ENCODE data around the gene ZNF362.
"Not testable (repeated sequence)": the region's sequence is repeated elsewhere in the genome, so short reads cannot be mapped to it uniquely, and the experiment has no call there.

ZNF362 gene

DNA sequence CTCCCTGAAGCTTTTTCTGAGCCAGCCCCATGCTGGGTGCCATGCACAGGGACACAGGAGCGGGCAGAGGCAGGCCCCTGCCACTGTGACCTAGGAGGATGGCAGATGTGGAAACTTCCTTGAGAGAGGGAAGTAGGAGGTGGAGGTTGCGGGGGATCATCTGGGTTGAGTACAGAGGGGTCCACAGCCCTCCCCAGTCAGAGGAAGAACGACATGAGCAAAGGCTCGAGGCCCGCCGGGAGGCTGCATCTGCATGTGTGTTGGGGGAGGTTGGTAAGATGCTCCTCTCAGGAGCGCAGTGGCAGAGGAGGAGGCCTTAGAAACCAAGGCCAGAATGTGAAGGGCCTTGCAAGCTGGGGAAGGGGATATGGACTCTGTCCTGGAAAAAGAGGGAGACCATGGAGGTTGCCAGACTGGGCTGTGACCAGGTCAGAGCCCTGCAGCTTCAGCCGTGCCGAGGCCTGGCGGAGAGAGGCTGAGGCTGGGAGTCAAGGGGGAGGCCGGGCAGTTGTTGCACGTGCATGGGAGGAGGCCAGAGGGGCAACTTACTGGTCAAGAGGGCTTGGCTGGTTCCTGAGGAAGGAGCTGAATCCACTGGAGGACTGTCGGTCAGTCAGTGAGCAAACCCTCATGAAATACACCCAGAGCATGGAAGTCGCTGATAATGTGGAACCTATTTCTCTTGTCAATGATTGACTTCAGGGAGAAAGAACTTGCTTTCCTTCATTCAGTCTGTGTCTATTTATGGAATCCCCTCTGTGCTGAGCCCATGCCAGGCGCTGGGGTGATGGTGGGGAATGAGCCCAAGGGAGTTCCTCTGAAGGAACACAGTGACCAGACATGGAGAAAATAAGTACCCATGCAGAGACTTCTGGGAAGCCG lies 32.9 kb downstream of the ZNF362 start:
- DNase-seq: no peak

- no peak for DNase-seq
Observed at GRCh38 chr1:33289858-33290154, 33.5 kb downstream of the ZNF362 start.

- not testable (repeated sequence) for DNase-seq
Observed at GRCh38 chr1:33290615-33291014, 34.3 kb downstream of the ZNF362 start.

DNA sequence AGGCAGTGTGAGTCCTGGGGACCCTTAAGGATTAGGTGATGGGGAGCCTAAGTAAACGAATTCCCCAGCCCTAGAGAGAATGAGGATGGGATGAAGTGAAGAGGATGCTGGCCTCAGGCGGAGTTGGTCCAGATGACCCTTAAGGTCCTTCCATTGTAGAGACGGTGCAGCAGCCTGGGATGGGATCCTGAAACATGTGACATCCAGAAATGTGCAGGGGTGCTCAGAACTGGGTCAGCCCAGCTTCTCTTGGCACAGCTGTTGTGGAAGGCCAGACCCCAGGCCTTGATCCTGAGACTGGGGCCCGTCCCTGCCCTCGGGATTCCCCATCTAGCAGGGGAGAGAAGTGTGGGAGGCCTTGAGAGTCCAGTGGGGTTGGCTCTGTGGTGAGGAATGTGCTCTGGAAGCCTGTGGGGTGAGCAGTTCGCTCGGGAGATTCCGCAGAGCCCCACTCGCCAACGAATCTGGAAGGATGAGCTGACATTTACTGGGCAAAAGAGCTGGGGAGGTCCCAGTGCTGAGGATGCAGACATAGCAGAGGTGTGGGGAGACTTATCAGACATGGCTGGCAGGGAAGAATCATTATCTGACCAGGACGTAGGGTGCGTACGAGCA lies 36.5 kb downstream of the ZNF362 start:
- DNase-seq: no peak

DNA sequence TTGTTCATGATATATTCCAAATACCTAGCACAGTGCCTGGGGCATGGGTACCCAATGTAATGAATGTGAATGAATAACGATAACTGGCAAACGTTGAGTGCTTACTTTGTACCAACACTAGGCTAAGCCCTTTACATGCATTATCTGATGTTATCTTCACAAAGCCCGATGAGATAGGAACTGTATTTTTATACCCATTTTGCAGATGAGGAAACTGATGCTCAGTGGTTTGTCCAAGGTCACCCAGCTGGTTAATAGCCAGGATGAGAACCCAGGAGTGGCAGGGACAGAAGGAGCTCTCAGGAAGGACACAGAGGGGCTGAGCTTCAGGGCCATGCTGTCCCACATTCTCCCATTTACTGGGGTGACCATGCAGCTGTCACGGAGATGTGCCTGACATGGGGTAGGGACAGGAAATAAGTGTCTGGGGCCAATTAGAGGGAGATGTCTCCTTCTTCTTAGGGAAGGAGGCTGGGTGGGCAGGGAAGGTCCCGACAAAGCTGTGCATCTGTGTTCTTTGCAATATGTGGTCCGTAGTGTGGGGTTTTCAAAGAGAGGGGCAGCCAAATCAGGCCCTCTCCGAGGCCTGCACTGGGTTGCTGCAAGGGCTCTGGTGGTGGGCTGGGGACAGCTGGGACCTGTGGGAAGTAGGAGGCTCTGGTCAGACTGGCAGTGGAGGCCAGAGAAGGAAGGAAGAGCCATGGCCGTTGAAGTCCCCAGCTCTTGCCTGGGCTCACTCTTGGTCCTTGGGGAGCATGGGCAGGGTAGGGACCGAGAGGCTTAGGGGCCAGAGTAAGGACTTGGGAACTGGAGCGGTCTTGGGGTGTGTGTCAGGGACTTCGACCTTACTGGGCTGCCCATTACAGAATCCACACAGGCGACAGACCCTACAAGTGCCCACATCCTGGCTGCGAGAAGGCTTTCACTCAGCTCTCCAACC lies 38.0 kb downstream of the ZNF362 start:
- no peak for DNase-seq

DNA sequence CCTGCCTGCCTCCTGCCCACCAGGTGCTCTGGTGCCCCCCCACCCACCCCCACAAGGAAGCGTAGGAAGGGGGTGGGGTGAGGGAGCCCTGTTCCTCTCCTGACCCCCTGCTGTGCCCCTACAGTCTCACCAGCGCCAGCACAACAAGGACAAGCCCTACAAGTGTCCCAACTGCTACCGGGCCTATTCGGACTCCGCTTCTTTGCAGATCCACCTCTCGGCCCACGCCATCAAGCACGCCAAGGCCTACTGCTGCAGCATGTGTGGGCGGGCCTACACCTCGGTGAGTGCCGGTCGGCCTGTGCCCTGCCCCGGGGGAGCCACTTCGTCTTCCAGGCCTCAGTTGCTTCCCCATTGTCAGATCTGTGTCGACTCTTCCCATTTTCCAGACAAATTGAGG lies 38.7 kb downstream of the ZNF362 start:
- DNase-seq: no peak

DNA sequence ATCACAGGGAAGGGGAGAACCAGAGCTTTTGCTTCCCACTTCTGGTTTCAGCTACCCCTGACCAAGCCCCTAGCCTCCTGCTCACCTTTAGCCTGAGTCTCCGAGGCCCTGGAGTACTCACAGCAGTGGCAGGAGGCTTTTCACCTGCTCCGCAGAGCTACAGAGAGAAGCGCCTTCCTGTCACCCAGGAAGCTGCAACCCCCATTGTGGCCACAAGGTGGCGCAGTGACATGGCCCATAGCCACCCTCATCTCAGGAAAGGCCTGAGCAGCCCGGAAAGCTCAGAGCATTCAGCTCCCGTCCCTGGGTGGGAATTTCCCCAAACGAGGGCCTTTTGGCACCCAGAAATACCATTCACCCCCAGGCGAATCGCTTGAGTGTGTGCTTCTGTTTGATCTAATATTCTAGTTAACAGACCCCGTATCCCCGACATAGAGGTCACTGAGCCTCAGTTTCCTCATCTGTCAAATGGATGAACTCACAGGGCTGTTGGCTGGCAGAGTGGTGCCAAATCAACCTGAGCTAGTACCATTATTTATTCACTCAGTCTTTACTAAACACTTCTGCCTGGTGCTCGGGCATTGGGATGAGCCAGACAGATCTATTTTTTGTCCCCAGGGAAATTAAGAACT lies 39.3 kb downstream of the ZNF362 start:
- DNase-seq: peak; percentile 58 to 83 (median 69)

- DNase-seq: no peak
Observed at GRCh38 chr1:33296082-33296458, 39.8 kb downstream of the ZNF362 start.

GRCh38 chr1:33296824-33297223 lies 40.5 kb downstream of the ZNF362 start:
- DNase-seq: no peak

GRCh38 chr1:33297911-33298622 lies 41.8 kb downstream of the ZNF362 start:
- no peak for DNase-seq

DNA sequence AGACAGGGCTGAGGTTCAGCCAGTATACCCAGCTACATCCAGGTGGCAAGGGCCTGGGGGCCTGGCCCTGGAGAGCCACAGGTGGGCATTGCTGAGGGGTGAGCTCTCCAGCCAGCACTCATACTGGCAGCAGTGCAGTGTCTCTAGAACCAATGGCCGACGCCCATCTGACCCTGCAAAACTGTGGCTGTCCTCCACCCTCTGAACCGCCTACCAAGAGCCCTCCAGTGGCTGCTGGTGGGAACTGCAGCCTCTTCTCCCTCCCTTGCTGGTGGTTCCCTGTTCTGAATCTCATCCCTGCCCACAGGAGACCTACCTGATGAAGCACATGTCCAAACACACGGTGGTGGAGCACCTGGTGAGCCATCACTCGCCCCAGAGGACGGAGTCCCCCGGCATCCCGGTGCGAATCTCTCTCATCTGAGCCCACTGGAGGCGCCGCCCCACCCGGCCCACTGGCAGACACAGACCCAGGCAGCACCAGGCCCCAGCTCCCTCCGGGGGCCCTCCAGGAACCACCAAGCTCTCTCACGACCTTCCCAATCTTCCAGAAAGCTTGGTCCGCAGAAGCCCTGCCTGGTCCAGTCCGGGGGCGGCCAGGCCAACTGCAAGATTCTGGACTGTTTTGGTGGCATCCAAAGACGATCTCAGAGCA lies 42.5 kb downstream of the ZNF362 start:
- DNase-seq: peak in 3 of 5 experiments; percentile 27 to 53 (median 47)

- no peak for DNase-seq
Observed at GRCh38 chr1:33299461-33300155, 43.3 kb downstream of the ZNF362 start.

DNA sequence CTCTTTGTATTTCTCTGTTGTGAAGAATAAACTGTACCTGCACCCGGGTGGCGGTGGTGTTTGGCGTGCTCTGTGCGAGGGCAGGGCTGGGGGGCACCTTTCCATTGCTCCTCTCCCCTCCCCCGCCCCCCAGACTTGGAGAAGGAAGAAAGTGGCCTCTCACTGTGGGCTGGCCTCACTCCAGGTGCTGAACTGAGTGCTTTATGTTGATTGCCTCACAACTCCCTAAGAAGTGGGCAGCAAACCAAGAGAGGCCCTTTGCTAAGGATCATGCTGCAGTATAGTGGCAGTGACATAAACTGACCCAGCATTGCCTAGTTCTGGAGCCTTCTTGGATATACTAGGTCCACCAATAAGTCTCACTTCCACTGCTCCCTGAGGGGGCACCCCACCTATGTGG lies 44.4 kb downstream of the ZNF362 start:
- no peak for DNase-seq

DNA sequence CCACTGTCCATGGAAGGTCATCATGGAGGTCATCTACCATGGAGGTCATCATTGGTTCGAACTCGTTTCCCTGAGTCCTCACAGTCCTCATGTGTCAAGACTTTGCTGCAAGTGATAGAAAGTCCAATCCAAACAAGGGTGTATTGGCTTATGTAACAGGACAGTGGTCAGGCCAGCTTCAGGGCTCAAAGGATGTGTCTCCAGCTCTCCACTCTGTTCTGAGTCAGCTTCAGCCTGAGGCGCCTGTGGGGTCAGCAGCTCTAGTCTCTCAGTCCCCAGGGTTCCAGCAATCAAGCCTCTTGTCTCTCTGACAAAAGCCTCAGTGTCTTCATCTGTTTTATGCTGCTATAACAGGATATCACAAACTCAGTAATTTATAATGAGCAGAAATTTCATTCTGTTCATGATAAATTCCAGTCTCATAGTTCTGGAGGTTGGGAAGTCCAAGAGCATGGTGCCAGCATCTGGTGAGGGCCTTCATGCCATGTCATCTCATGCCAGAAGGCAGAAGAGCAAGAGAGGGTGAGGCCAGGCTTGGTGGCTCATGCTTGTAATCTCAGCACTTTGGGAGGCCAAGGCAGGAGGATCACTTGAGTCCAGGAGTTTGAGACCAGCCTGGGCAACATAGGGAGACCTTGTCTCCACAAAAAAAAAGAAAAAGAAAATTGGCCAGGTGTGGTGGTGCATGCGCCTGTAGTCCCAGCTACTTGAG lies 45.1 kb downstream of the ZNF362 start:
- no peak for DNase-seq

DNA sequence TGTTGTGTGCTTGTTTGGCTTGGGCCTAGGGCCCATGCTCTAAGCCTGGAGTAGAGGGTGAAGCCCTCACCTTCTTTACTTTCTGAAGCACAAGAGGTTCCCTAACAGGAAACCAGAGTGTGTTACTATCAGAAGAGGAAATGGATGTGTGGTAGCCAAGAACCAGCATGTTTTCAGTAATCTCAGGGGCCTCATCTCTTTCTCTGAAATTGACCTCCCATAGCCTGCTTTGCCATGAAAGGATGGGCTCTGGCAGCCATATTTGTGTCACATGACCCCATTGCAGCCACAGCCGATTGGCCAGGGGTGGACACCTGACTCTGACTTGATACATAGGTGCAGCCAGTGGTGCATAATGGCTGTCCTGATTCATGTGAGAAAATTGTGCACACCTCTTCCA lies 46.0 kb downstream of the ZNF362 start:
- peak in 1 of 5 experiments; percentile 90 for DNase-seq

- DNase-seq: no peak
Observed at GRCh38 chr1:33305016-33305415, 48.7 kb downstream of the ZNF362 start.

- no peak for DNase-seq
Observed at GRCh38 chr1:33305816-33306652, 49.7 kb downstream of the ZNF362 start.

GRCh38 chr1:33306653-33307493 lies 50.6 kb downstream of the ZNF362 start:
- no peak for DNase-seq
